Measurements from ENCODE around the gene MSL3B.

Gene MSL3B

GRCh38 chr2:233862261-233862768 is 5.9 kb downstream of the MSL3B start:
- DNase-seq, result no peak
- Mint-ChIP-seq H3K4me3 (no peak overlapping the region), H3K9me3 (no peaks in the 10 kb centered on the region), H3K27ac (no peak overlapping the region), H3K27me3 (no peaks in the 10 kb centered on the region), H3K36me3 (peaks cover 4 to 14% of the 10 kb centered on the region in 2 donors), H3K4me1 (peaks cover 4 to 9% of the 10 kb centered on the region in 2 donors)
- no peak for ATAC-seq (replicated peaks)

- Mint-ChIP-seq H3K9me3 (no peaks in the 10 kb centered on the region), H3K27me3 (peaks cover 4 to 6% of the 10 kb centered on the region in 2 donors), H3K4me1 (peaks cover 7 to 23% of the 10 kb centered on the region in 2 donors), H3K27ac (no peak overlapping the region), H3K4me3 (no peak overlapping the region), H3K36me3 (peaks cover 2 to 7% of the 10 kb centered on the region in 2 donors)
- DNase-seq (no peak), ATAC-seq (replicated peaks) (no peak)
Observed at GRCh38 chr2:233858331-233858730, 9.9 kb downstream of the MSL3B start.

- Mint-ChIP-seq H3K9me3 (no peaks in the 10 kb centered on the region), H3K4me3 (no peak overlapping the region), H3K27me3 (peaks cover 4 to 6% of the 10 kb centered on the region in 2 donors), H3K27ac (no peak overlapping the region), H3K4me1 (peaks cover 7 to 23% of the 10 kb centered on the region in 2 donors), H3K36me3 (peaks cover 2 to 7% of the 10 kb centered on the region in 2 donors)
- DNase-seq (no peak), ATAC-seq (replicated peaks) (no peak)
Observed at GRCh38 chr2:233857511-233858141, 10.6 kb downstream of the MSL3B start.

GRCh38 chr2:233856184-233856583 is 12.0 kb downstream of the MSL3B start:
- ATAC-seq (replicated peaks), result no peak
- no peak for DNase-seq
- H3K9me3 Mint-ChIP-seq, result no peaks in the 10 kb centered on the region
- no peak overlapping the region for H3K4me3 Mint-ChIP-seq
- peaks cover 2 to 3% of the 10 kb centered on the region in 2 donors for H3K36me3 Mint-ChIP-seq
- H3K27me3 Mint-ChIP-seq, result peaks cover 4 to 6% of the 10 kb centered on the region in 2 donors
- H3K4me1 Mint-ChIP-seq, result peaks cover 7 to 23% of the 10 kb centered on the region in 2 donors
- H3K27ac Mint-ChIP-seq, result no peak overlapping the region

- H3K36me3 Mint-ChIP-seq, result peaks cover 2 to 3% of the 10 kb centered on the region in 2 donors
- H3K27ac Mint-ChIP-seq, result no peak overlapping the region
- H3K4me1 Mint-ChIP-seq, result peaks cover 7 to 23% of the 10 kb centered on the region in 2 donors
Observed at GRCh38 chr2:233855345-233855744, 12.8 kb downstream of the MSL3B start.

GRCh38 chr2:233854241-233854981 is 13.8 kb downstream of the MSL3B start, which contains the start of gene HJURP:
Gene HJURP (minus strand): TSS chr2:233854535. CDS start chr2:233854500, 35 bp downstream.
- H3K4me1 Mint-ChIP-seq, result peaks cover 7 to 23% of the 10 kb centered on the region in 2 donors
- peak; percentile 98 for ATAC-seq (replicated peaks)
- peak within 1 kb of the TSS; percentile 89 for H3K27ac Mint-ChIP-seq
- no peaks in the 10 kb centered on the region for H3K9me3 Mint-ChIP-seq
- H3K4me3 Mint-ChIP-seq, result peak within 1 kb of the TSS; percentile 93 to 99
- peaks cover 2 to 3% of the 10 kb centered on the region in 2 donors for H3K36me3 Mint-ChIP-seq
- peak; percentile 89 for DNase-seq
- H3K27me3 Mint-ChIP-seq, result peaks cover 4 to 6% of the 10 kb centered on the region in 2 donors

More at GRCh38 chr2:233855345-233855744, 12.8 kb downstream of the MSL3B start:
- DNase-seq, result no peak
- H3K9me3 Mint-ChIP-seq, result no peaks in the 10 kb centered on the region
- H3K4me3 Mint-ChIP-seq, result peak overlapping the region in 1 of 2 donors; percentile 99
- H3K27me3 Mint-ChIP-seq, result peaks cover 4 to 6% of the 10 kb centered on the region in 2 donors
- no peak for ATAC-seq (replicated peaks)

GRCh38 chr2:233853883-233854240 is 14.3 kb downstream of the MSL3B start:
- H3K4me3 Mint-ChIP-seq, result peak overlapping the region; percentile 93 to 99
- DNase-seq (no peak), ATAC-seq (replicated peaks) (peak; percentile 1 to 7)
- H3K4me1 Mint-ChIP-seq, result peaks cover 7 to 23% of the 10 kb centered on the region in 2 donors
- H3K9me3 Mint-ChIP-seq, result no peaks in the 10 kb centered on the region
- H3K36me3 Mint-ChIP-seq, result peaks cover 2 to 3% of the 10 kb centered on the region in 2 donors
- peaks cover 4 to 6% of the 10 kb centered on the region in 2 donors for H3K27me3 Mint-ChIP-seq
- H3K27ac Mint-ChIP-seq, result peak overlapping the region; percentile 85

- Mint-ChIP-seq H3K27ac (no peak overlapping the region), H3K4me1 (peaks cover 7 to 23% of the 10 kb centered on the region in 2 donors), H3K36me3 (peaks cover 2 to 3% of the 10 kb centered on the region in 2 donors), H3K9me3 (no peaks in the 10 kb centered on the region), H3K4me3 (peak overlapping the region; percentile 93 to 99), H3K27me3 (peaks cover 4 to 6% of the 10 kb centered on the region in 2 donors)
- ATAC-seq (replicated peaks), result no peak
- no peak for DNase-seq
Observed at GRCh38 chr2:233853353-233853752, 14.8 kb downstream of the MSL3B start.

- H3K36me3 Mint-ChIP-seq, result peaks cover 3 to 5% of the 10 kb centered on the region in 2 donors
- H3K4me1 Mint-ChIP-seq, result peaks cover 5 to 15% of the 10 kb centered on the region in 2 donors
- no peak for DNase-seq
- H3K27ac Mint-ChIP-seq, result no peak overlapping the region
- ATAC-seq (replicated peaks), result no peak
- no peak overlapping the region for H3K4me3 Mint-ChIP-seq
- H3K27me3 Mint-ChIP-seq, result peaks cover 4 to 6% of the 10 kb centered on the region in 2 donors
- no peaks in the 10 kb centered on the region for H3K9me3 Mint-ChIP-seq
Observed at GRCh38 chr2:233852056-233852455, 16.1 kb downstream of the MSL3B start.

GRCh38 chr2:233851169-233851568 is 17.0 kb downstream of the MSL3B start:
- Mint-ChIP-seq H3K27ac (no peak overlapping the region), H3K9me3 (no peaks in the 10 kb centered on the region), H3K4me3 (no peak overlapping the region), H3K36me3 (peaks cover 5 to 6% of the 10 kb centered on the region in 2 donors), H3K4me1 (peaks cover 7 to 22% of the 10 kb centered on the region in 2 donors), H3K27me3 (peaks cover 4 to 6% of the 10 kb centered on the region in 2 donors)
- ATAC-seq (replicated peaks) (no peak), DNase-seq (no peak)

GRCh38 chr2:233850745-233851144 is 17.4 kb downstream of the MSL3B start:
- H3K4me3 Mint-ChIP-seq, result no peak overlapping the region
- H3K27me3 Mint-ChIP-seq, result peaks cover 4 to 6% of the 10 kb centered on the region in 2 donors
- H3K4me1 Mint-ChIP-seq, result peaks cover 9 to 26% of the 10 kb centered on the region in 2 donors
- peaks cover 5 to 6% of the 10 kb centered on the region in 2 donors for H3K36me3 Mint-ChIP-seq
- ATAC-seq (replicated peaks) (no peak), DNase-seq (no peak)
- H3K9me3 Mint-ChIP-seq, result no peaks in the 10 kb centered on the region
- H3K27ac Mint-ChIP-seq, result no peak overlapping the region

- H3K27ac Mint-ChIP-seq, result no peak overlapping the region
- H3K4me3 Mint-ChIP-seq, result no peak overlapping the region
- peaks cover 5 to 6% of the 10 kb centered on the region in 2 donors for H3K36me3 Mint-ChIP-seq
- DNase-seq (no peak), ATAC-seq (replicated peaks) (no peak)
- peaks cover 4 to 6% of the 10 kb centered on the region in 2 donors for H3K27me3 Mint-ChIP-seq
- H3K9me3 Mint-ChIP-seq, result no peaks in the 10 kb centered on the region
- peaks cover 10 to 28% of the 10 kb centered on the region in 2 donors for H3K4me1 Mint-ChIP-seq
Observed at GRCh38 chr2:233849607-233850271, 18.4 kb downstream of the MSL3B start.

- H3K9me3 Mint-ChIP-seq, result no peaks in the 10 kb centered on the region
- H3K4me3 Mint-ChIP-seq, result no peak overlapping the region
- peak overlapping the region; percentile 37 for H3K27ac Mint-ChIP-seq
- no peaks in the 10 kb centered on the region for H3K27me3 Mint-ChIP-seq
- ATAC-seq (replicated peaks) (no peak), DNase-seq (no peak)
- peaks cover 12 to 22% of the 10 kb centered on the region in 2 donors for H3K4me1 Mint-ChIP-seq
- peaks cover 2 to 3% of the 10 kb centered on the region in 2 donors for H3K36me3 Mint-ChIP-seq
Observed at GRCh38 chr2:233848276-233848675, 19.9 kb downstream of the MSL3B start.

All from stimulated activated naive B cell treated with anti-CD40 and anti-IgM and Interleukin-4, amounts not matched to agents 10 μg/mL and 1 μg/mL and 100 μg/mL, for 72 hours (primary cell).